Measurements from ENCODE around the gene NR1H3.

Gene NR1H3

GRCh38 chr11:47278769-47279168, 21.0 kb downstream of the NR1H3 start:
- no peak for DNase-seq (ENCODE audit: low spot score)
- in situ Hi-C loops (cut with MboI; ENCODE audit: low pct_unique_long_range_greater_than_20kb, low sequenced_read_pairs, unreplicated experiment): no loop called here
- no peak for TF ChIP-seq CTCF (IDR thresholded peaks at IDR 0.05; ENCODE audit: extremely low read depth, insufficient read depth, missing control alignments)

- in situ Hi-C loops (cut with MboI; ENCODE audit: low pct_unique_long_range_greater_than_20kb, low sequenced_read_pairs, unreplicated experiment): no loop called here
- DNase-seq (ENCODE audit: low spot score): no peak
- no peak for TF ChIP-seq CTCF (IDR thresholded peaks at IDR 0.05; ENCODE audit: extremely low read depth, insufficient read depth, missing control alignments)
These were observed 22.3 kb downstream of the NR1H3 start for GRCh38 chr11:47280099-47280498.

GRCh38 chr11:47280860-47281259, 23.1 kb downstream of the NR1H3 start:
- in situ Hi-C loops (cut with MboI; ENCODE audit: low pct_unique_long_range_greater_than_20kb, low sequenced_read_pairs, unreplicated experiment): no loop called here
- no peak for TF ChIP-seq CTCF (IDR thresholded peaks at IDR 0.05; ENCODE audit: extremely low read depth, insufficient read depth, missing control alignments)
- no peak for DNase-seq (ENCODE audit: low spot score)

- DNase-seq (ENCODE audit: low spot score): no peak
- TF ChIP-seq CTCF (IDR thresholded peaks at IDR 0.05; ENCODE audit: extremely low read depth, insufficient read depth, missing control alignments): no peak
These were observed 24.7 kb downstream of the NR1H3 start for GRCh38 chr11:47282462-47282861.

GRCh38 chr11:47284151-47284550, 26.4 kb downstream of the NR1H3 start:
- DNase-seq (ENCODE audit: low spot score): no peak
- no peak for TF ChIP-seq CTCF (IDR thresholded peaks at IDR 0.05; ENCODE audit: extremely low read depth, insufficient read depth, missing control alignments)
- in situ Hi-C loops (cut with MboI; ENCODE audit: low pct_unique_long_range_greater_than_20kb, low sequenced_read_pairs, unreplicated experiment): no loop called here

More at GRCh38 chr11:47282462-47282861, 24.7 kb downstream of the NR1H3 start:
- in situ Hi-C loops (cut with MboI; ENCODE audit: low pct_unique_long_range_greater_than_20kb, low sequenced_read_pairs, unreplicated experiment): no loop called here

- TF ChIP-seq CTCF (IDR thresholded peaks at IDR 0.05; ENCODE audit: extremely low read depth, insufficient read depth, missing control alignments): no peak
- in situ Hi-C loops (cut with MboI; ENCODE audit: low pct_unique_long_range_greater_than_20kb, low sequenced_read_pairs, unreplicated experiment): no loop called here
- DNase-seq (ENCODE audit: low spot score): no peak
These were observed 28.4 kb downstream of the NR1H3 start for GRCh38 chr11:47285969-47286770.

Measured in GM13977 (cell line).